Stimulated activated CD4-positive, alpha-beta T cell treated with anti-CD3 and anti-CD28 coated beads, Interleukin-1b, Interleukin-23, amount 100 ng/mL, for 48 hours (primary cell): ENCODE results near the gene CLDN1.
"Not testable (repeated sequence)": the region's sequence is repeated elsewhere in the genome, so short reads cannot be mapped to it uniquely, and the experiment has no call there.

Experiments used
- DNase-seq: peaks from one replicate; pipeline ENCODE4 v3.0.0-alpha.2; 2020

CLDN1 gene

GRCh38 chr3:190289989-190290388 lies 32.3 kb downstream of the CLDN1 start:
- DNase-seq: no peak

- no peak for DNase-seq
Observed at GRCh38 chr3:190288836-190289235, 33.4 kb downstream of the CLDN1 start.

GRCh38 chr3:190286014-190286413 lies 36.2 kb downstream of the CLDN1 start:
- no peak for DNase-seq

GRCh38 chr3:190281308-190282051 lies 40.8 kb downstream of the CLDN1 start:
- no peak for DNase-seq

GRCh38 chr3:190279690-190280089 lies 42.6 kb downstream of the CLDN1 start:
- no peak for DNase-seq

GRCh38 chr3:190272747-190273146 lies 49.5 kb downstream of the CLDN1 start:
- no peak for DNase-seq

- no peak for DNase-seq
Observed at GRCh38 chr3:190269101-190269500, 53.1 kb downstream of the CLDN1 start.

- DNase-seq: not testable (repeated sequence)
Observed at GRCh38 chr3:190267464-190267863, 54.8 kb downstream of the CLDN1 start.

- no peak for DNase-seq
Observed at GRCh38 chr3:190266913-190267290, 55.3 kb downstream of the CLDN1 start.

GRCh38 chr3:190266265-190266912 lies 55.9 kb downstream of the CLDN1 start:
- DNase-seq: no peak

- no peak for DNase-seq
Observed at GRCh38 chr3:190265796-190266195, 56.5 kb downstream of the CLDN1 start.

- DNase-seq: no peak
Observed at GRCh38 chr3:190265126-190265525, 57.1 kb downstream of the CLDN1 start.

GRCh38 chr3:190261740-190262139 lies 60.5 kb downstream of the CLDN1 start:
- no peak for DNase-seq

GRCh38 chr3:190261015-190261414 lies 61.2 kb downstream of the CLDN1 start:
- DNase-seq: no peak

- no peak for DNase-seq
Observed at GRCh38 chr3:190260301-190260700, 61.9 kb downstream of the CLDN1 start.

- no peak for DNase-seq
Observed at GRCh38 chr3:190258634-190259033, 63.6 kb downstream of the CLDN1 start.
